Adrenal gland (tissue), 12 donors: Measurements from ENCODE around the gene CPN1. TPM values are rescaled to one million over a fixed set of nuclear protein-coding genes. Genes with fewer than 3 reads are reported as not detected.

Experiments used
- DNase-seq, 7 donors: peaks; one replicate each; pipeline ENCODE4 v3.0.0-alpha.2; 2019 to 2020
- H3K27ac ChIP-seq, 5 donors: fragments of 200-600 bp; sonication (generic) in 4 of 5; 1 replicate in 3 of 5; 2 replicates in 2 of 5; pipeline versions ENCODE4 v1.5.1 to v1.8.0; 2016 to 2020; ENCODE audit warnings: mild to moderate bottlenecking in 1 of 5
- H3K27me3 ChIP-seq: fragments of 200-600 bp; 2 replicates; pipeline ENCODE4 v1.8.0; 2021
- H3K36me3 ChIP-seq, 2 donors: fragments of 200-600 bp; replicated peaks in 1 of 2; 1 replicate in 1 of 2; 2 replicates in 1 of 2; pipeline versions ENCODE4 v1.5.1 to v1.8.0; 2018 to 2022
- H3K4me1 ChIP-seq, 2 donors: fragments of 200-600 bp; replicated peaks in 1 of 2; 1 replicate in 1 of 2; 2 replicates in 1 of 2; pipeline versions ENCODE4 v1.5.1 to v1.8.0; 2018 to 2021
- H3K4me3 ChIP-seq, 4 donors: fragments of 200-600 bp; sonication (generic) in 3 of 4; one replicate each; pipeline ENCODE4 v1.5.1; 2016 to 2018
- H3K9me3 ChIP-seq, 3 donors: fragments of 200-600 bp; sonication (generic) in 1 of 3; replicated peaks in 1 of 3; 1 replicate in 2 of 3; 2 replicates in 1 of 3; pipeline versions ENCODE4 v1.5.1 to v1.8.0; 2016 to 2021
- CTCF ChIP-seq, 6 experiments: fragments of 450-650 bp in 4 of 6; fragments of 200-600 bp in 2 of 6; sonication (generic) in 1 of 6; IDR thresholded peaks; 1 replicate in 5 of 6; 2 replicates in 1 of 6; pipeline versions ENCODE4 v1.5.1 to v1.8.0; 2016 to 2021; ENCODE audit warnings: antibody characterized with exemption in 6 of 6, mild to moderate bottlenecking in 2 of 6, moderate library complexity in 1 of 6
- POLR2A ChIP-seq, 2 donors: fragments of 450-650 bp; IDR thresholded peaks; one replicate each; pipeline ENCODE4 v1.6.1; 2017; ENCODE audit warnings: antibody characterized with exemption in 2 of 2, mild to moderate bottlenecking in 2 of 2, moderate library complexity in 1 of 2
- WGBS, 4 donors: extraction: QIAGEN DNeasy Blood & Tissue Kit in 2 of 4; methylation state at CpG; one replicate each; pipeline versions ENCODE4 v1.1.5 to v1.1.7; 2013 to 2017; 5-methylcytosine and 5-hydroxymethylcytosine counted together
- intact Hi-C, 2 donors: fragments of 100-400 bp; cut with DNase I; formaldehyde crosslinking; loops; one replicate each; pipeline versions ENCODE4 v1.14.1 to v1.15.0; 2022 to 2023
- polyA plus RNA-seq, 3 donors: library from polyadenylated mRNA; stranded (reverse); fragments of 200-250 nt in 2 of 3; fragments of 350-450 nt in 1 of 3; fragmentation: Illumina TruSeq in 1 of 3; extraction: RNeasy Lipid Tissue Mini Kit (QIAGEN cat#74804) in 1 of 3; gene quantifications; one replicate each; pipeline ENCODE4 v1.2.3, GENCODE V29; 2013 to 2014
- total RNA-seq, 9 donors: library from RNA; depleted of rRNA in 4 of 9; stranded (reverse); fragments of >200 nt in 4 of 9; fragments of 120-200 nt in 1 of 9; fragmentation: NEBNext Ultra II Directional in 1 of 9; extraction: Animal tissue kit (Norgen Biotek cat#: 25700) in 1 of 9; gene quantifications; one replicate each; pipeline versions ENCODE4 v1.1.0 to v1.2.4, GENCODE V29; 2013 to 2023
- donor health status: healthy with polysubstance abuse.
- donor health status: Bipolar disorder and iron deficiency.
- donor health status: DM: yes; HTN: yes; CAD: no.
- donor health status: DM: no; HTN: no; CAD: no.
- donor health status: DM: no; HTN: no; CAD: no.
- donor health status: DM: yes; HTN: yes; CAD: no.

The CPN1 gene
- total and polyA plus RNA-seq, 12 donors, result not detected

DNA sequence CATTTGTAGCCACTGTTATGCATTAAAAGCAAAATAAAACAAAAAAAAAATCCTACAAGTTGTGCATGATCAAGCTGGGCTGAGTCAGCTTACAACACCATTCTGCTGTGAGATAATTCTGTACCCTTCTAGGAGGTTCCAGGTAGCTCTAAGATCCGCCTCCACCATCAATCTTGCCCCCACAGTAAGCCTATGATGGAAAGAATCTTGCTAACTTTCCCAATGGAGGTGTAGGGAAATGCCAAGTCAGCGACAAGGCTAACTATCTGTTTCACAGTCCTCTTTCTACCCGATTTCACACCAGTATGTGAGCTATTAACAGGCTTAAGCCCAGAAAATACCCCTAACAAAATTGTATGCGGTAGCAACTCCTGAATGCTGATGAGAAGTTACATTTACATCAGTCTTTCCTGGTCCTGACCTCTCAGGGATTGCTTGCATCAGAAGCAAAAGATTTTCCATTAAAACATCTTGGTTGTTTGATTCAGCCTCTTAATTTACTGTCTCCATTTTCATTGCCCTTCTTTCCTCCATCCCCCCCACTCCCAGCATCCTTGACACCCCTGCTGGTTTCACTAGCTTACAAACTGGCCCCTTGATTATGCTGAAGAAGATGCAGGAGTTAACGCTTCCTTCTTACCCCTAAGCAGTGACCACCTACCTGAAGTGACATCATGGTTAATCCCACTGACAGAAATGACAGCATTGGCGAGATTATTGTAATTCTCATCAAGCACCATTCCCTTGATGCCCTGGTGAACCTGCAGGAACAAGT is 27.8 kb downstream of the CPN1 start:
- Histone ChIP-seq H3K9me3 (no peaks in the 10 kb centered on the region), H3K36me3 (no peaks in the 10 kb centered on the region), H3K4me3 (no peak overlapping the region), H3K27ac (no peak overlapping the region), H3K4me1 (no peaks in the 10 kb centered on the region), H3K27me3 (no peaks in the 10 kb centered on the region)
- intact Hi-C loops, result no loop called here
- no peak for TF ChIP-seq CTCF (IDR thresholded peaks at IDR 0.05)
- no peak for TF ChIP-seq POLR2A (IDR thresholded peaks at IDR 0.05)
- WGBS, 4 donors, result 42 to 51% (median 46%) methylated on average over 6 of the region's 6 CpGs
- no peak for DNase-seq

DNA sequence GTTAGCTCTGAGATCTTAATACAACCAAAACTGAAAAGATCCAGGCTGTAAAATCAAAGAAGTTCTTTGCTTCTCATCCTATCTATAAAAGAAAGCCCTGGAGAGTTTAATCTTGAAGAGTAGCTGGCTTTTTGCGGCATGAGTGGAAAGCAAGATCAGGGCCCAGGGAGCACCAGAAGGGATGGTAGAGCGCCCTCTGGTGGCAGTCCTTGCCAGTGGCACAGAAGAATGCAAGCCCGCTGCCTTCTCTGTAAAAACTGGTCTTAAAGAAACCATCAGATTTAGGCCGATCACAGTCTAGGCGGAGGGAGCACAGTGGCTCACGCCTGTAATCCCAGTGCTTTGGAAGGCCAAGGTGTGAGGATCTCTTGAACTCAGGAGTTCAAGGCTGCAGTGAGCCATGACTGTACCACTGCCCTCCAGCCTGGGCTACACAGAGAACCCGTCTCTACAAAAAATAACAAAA is 35.6 kb downstream of the CPN1 start:
- intact Hi-C loops, result loop anchor here (5.0 kb wide), 2 partner anchors 194 to 199 kb away; no protein-coding TSS in a partner anchor
- peaks cover 0 to 14% of the 10 kb centered on the region in 2 donors for H3K4me1 ChIP-seq

GRCh38 chr10:100045592-100045991 is 36.1 kb downstream of the CPN1 start:
- H3K27ac ChIP-seq, result no peak overlapping the region

More for the DNA sequence above, 35.6 kb downstream of the CPN1 start:
- H3K27ac ChIP-seq, result no peak overlapping the region
- no peak overlapping the region for H3K4me3 ChIP-seq
- DNase-seq, result peak; percentile 82 to 96 (median 92)
- no peaks in the 10 kb centered on the region for H3K27me3 ChIP-seq
- H3K36me3 ChIP-seq, result no peaks in the 10 kb centered on the region
- TF ChIP-seq POLR2A (IDR thresholded peaks at IDR 0.05) (no peak), CTCF (IDR thresholded peaks at IDR 0.05) (peak; percentile 87 to 99 (median 94))
- 11 to 17% (median 14%) methylated on average over 7 of the region's 7 CpGs for WGBS, 4 donors
- H3K9me3 ChIP-seq, result no peaks in the 10 kb centered on the region

More at GRCh38 chr10:100045592-100045991, 36.1 kb downstream of the CPN1 start:
- intact Hi-C loops, result loop anchor here (5.0 kb wide), 2 partner anchors 193 to 198 kb away; no protein-coding TSS in a partner anchor
- H3K27me3 ChIP-seq, result no peaks in the 10 kb centered on the region
- H3K4me3 ChIP-seq, result no peak overlapping the region
- no peaks in the 10 kb centered on the region for H3K36me3 ChIP-seq
- no peaks in the 10 kb centered on the region for H3K9me3 ChIP-seq
- H3K4me1 ChIP-seq, result peaks cover 0 to 14% of the 10 kb centered on the region in 2 donors
- 62 to 75% (median 70%) methylated on average over 2 of the region's 2 CpGs for WGBS, 4 donors
- DNase-seq, result no peak
- TF ChIP-seq CTCF (IDR thresholded peaks at IDR 0.05), result no peak
- no peak for TF ChIP-seq POLR2A (IDR thresholded peaks at IDR 0.05)
